ENCODE measurements around the gene MAGI2.

The MAGI2 gene

DNA sequence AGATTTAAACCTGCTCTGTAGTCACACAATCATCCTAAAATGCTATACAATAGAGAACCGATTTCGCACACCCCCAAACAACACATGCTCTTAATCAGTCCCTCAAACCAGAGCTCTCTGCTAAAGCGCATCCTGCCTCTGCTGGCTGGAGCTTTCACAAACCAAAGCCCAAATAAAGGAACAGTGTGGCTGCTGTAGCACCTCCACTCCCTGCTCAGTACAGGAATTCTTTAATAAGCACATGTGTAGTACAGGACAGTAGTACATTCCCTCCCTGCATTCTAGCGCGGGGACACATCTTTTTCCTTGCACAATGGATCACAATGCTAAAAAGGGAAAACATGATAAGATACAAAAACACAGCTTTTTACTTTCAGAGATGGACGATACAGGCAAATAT, 684.6 kb downstream of the MAGI2 start:
- no peak overlapping the region for H3K4me3 ChIP-seq (ENCODE audit: low read depth, low read length)
- TF ChIP-seq, protein P1, sequence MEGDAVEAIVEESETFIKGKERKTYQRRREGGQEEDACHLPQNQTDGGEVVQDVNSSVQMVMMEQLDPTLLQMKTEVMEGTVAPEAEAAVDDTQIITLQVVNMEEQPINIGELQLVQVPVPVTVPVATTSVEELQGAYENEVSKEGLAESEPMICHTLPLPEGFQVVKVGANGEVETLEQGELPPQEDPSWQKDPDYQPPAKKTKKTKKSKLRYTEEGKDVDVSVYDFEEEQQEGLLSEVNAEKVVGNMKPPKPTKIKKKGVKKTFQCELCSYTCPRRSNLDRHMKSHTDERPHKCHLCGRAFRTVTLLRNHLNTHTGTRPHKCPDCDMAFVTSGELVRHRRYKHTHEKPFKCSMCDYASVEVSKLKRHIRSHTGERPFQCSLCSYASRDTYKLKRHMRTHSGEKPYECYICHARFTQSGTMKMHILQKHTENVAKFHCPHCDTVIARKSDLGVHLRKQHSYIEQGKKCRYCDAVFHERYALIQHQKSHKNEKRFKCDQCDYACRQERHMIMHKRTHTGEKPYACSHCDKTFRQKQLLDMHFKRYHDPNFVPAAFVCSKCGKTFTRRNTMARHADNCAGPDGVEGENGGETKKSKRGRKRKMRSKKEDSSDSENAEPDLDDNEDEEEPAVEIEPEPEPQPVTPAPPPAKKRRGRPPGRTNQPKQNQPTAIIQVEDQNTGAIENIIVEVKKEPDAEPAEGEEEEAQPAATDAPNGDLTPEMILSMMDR (conservative IDR thresholded peaks at IDR 0.05; ENCODE audit: low read depth, low read length): no peak

GRCh38 chr7:78765943-78766729, 687.3 kb downstream of the MAGI2 start:
- H3K4me3 ChIP-seq (ENCODE audit: low read depth, low read length): no peak overlapping the region
- TF ChIP-seq, protein P1 (conservative IDR thresholded peaks at IDR 0.05; ENCODE audit: low read depth, low read length): no peak
- no peak for DNase-seq (ENCODE audit: low read depth)

More for the DNA sequence above, 684.6 kb downstream of the MAGI2 start:
- peak; percentile 1 for DNase-seq (ENCODE audit: low read depth)

DNA sequence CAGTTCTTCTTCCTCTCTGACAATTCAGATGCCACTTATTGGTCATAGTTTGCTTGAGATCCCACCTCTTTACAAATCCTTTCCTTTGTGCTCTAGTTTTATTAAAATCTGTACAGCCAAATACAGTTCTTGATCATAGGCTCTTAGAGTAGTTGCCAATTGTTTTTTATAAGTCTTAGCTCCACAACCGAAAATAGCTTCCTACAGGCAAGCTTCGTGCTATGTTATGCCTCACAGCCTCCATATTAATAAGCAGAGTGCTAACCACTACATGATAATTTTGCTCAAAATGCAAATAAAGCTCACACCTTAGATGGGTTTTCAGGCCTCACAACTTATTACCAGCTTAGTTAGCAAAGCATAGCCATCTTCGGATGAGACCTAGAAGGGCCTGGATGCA, 688.9 kb downstream of the MAGI2 start:
- TF ChIP-seq, protein P1 (conservative IDR thresholded peaks at IDR 0.05; ENCODE audit: low read depth, low read length): no peak
- no peak for DNase-seq (ENCODE audit: low read depth)
- no peak overlapping the region for H3K4me3 ChIP-seq (ENCODE audit: low read depth, low read length)

DNA sequence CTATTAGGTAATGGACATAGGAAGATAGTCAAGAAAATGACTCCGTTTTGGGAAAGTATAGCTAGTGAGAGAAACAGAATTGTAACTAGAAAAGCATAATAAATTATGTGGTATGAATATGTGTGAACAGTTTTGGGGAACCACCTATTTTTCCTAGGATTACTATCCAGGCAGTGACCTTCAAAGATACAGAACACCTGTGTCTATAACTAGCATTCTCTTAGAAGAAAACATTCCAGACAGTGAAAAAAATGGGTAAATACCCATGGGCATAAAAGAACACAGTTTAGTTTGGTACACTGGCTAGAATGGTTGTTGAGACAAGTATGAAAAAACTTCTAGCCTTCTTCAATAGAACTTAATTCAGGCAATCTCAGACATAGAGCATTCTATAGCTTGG, 690.8 kb downstream of the MAGI2 start:
- TF ChIP-seq, protein P1 (conservative IDR thresholded peaks at IDR 0.05; ENCODE audit: low read depth, low read length): no peak
- H3K4me3 ChIP-seq (ENCODE audit: low read depth, low read length): no peak overlapping the region
- no peak for DNase-seq (ENCODE audit: low read depth)

DNA sequence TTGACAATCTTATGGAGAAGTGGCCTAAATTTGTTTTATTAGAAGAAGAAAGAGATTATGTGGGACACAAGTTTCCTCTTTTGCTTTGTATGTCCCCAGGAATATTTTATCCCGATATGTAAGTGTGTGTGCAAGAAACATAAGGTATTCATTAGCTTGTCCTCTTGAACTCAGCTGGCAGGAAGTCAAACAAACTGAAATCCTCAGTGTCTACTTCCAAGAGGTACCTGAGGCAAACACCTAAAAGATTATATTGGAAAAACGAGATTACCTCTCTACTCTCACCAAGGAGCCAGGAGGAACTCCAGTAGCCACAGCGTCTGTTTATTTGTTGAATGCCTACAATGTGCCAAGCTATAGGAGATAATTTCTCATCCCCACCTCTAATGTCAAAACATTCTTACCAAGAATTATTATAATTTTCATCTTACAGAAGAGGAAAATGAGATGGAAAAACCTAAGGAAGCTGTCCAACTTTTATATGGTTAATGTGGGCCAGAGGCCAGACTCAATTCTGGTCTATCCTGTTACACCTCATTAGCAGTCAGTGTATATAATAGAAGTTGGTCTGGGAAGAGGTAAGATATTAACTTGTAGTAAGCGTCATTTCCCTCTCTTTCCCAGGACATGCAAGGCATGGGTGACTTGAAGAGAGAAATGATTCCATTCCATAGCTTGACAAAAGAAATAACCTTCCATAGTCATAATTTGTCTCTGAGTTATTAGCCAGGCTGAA, 692.7 kb downstream of the MAGI2 start:
- TF ChIP-seq, protein P1 (conservative IDR thresholded peaks at IDR 0.05; ENCODE audit: low read depth, low read length): no peak
- no peak for DNase-seq (ENCODE audit: low read depth)
- no peak overlapping the region for H3K4me3 ChIP-seq (ENCODE audit: low read depth, low read length)

DNA sequence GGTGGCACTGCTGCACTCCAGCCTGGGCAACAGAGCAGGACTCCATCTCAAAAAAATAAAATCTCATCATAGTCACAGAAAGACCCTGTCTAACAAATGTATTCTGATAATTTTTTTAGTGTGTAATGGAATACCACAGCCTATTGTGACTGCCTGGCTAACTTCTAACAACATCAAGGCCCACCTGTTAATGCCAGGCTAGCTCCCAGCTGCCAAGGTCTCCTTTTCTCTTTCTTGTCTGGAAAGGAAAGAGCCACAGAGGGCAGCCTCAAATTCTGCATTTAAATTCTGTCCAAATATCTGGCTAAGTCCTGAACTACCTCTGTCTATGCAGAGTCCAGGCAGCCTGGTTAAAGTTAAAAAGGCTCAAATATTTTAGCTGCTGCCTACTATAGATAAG, 700.9 kb downstream of the MAGI2 start:
- TF ChIP-seq, protein P1 (conservative IDR thresholded peaks at IDR 0.05; ENCODE audit: low read depth, low read length): no peak
- no peak for DNase-seq (ENCODE audit: low read depth)
- H3K4me3 ChIP-seq (ENCODE audit: low read depth, low read length): no peak overlapping the region

All from choroid plexus epithelial cell (primary cell).